ENCODE measurements around the gene NAT9.

DNA sequence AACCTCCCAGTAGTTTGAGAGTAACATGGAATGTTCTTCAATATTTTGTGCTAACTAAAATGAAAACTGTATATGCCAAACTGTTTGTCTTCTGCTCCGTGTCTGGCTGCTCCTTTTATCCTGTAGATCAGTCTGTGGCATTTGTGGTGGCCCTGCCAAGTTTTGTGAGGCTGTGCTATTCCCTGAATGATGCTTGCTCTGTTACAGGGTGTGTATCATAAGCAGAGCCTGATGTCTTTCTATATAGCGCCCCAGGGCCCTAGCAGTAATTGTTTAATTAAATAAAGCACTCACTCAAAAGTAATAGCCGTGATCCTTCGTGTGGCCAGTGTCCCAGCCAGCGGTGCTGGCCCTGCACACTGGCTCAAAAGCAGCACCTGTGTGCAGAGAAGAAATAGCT lies 27.8 kb upstream of the NAT9 start:
- TF ChIP-seq POLR2A (IDR thresholded peaks at IDR 0.05; ENCODE audit: low read length) (no peak), GATA1 (IDR thresholded peaks at IDR 0.05; ENCODE audit: low read depth, low read length) (no peak)
